H1 (cell line): Measurements from ENCODE around the gene HLF. TPM values are rescaled to one million over a fixed set of nuclear protein-coding genes. Genes with fewer than 3 reads are reported as not detected.

Source experiments
- CHD2 ChIP-seq: IDR thresholded peaks from 2 replicates; pipeline ENCODE4 v1.6.1; 2012; ENCODE audit warnings: low read length, improper control_type of control experiment
- GABPA ChIP-seq: IDR thresholded peaks from 2 replicates; pipeline ENCODE4 v1.6.1; 2011; ENCODE audit warnings: mild to moderate bottlenecking, low read length, moderate library complexity, borderline replicate concordance; ENCODE audit not compliant: insufficient read depth
- RXRA ChIP-seq: IDR thresholded peaks from 2 replicates; pipeline ENCODE4 v1.6.1; 2011; ENCODE audit warnings: low read depth, mild to moderate bottlenecking, low read length, moderate library complexity; ENCODE audit not compliant: insufficient read depth
- SIX5 ChIP-seq: IDR thresholded peaks from 2 replicates; pipeline ENCODE4 v1.6.1; 2011; ENCODE audit warnings: mild to moderate bottlenecking, low read depth, low read length
- SP4 ChIP-seq: IDR thresholded peaks from 2 replicates; pipeline ENCODE4 v1.6.1; 2012; ENCODE audit warnings: low read length, inconsistent platforms
- TAF1 ChIP-seq: IDR thresholded peaks from 2 replicates; pipeline ENCODE4 v1.6.1; 2011; ENCODE audit warnings: mild to moderate bottlenecking, low read depth, low read length
- polyA plus RNA-seq, 7 experiments: library from polyadenylated mRNA; depleted of rRNA in 3 of 7; stranded (reverse) in 5 of 7; unstranded in 2 of 7; fragments of >200 nt in 5 of 7; fragments of 200-250 nt in 2 of 7; gene quantifications; 1 replicate in 5 of 7; 2 replicates in 1 of 7; 4 replicates in 1 of 7; pipeline versions ENCODE4 v1.2.1 to v1.2.3, GENCODE V29; 2011 to 2013; ENCODE audit warnings: missing spikeins in 2 of 7, mixed read lengths in 2 of 7
- total RNA-seq: library from RNA; stranded (reverse); fragmentation: NEBNext Ultra II Directional; extraction: Animal tissue kit (Norgen Biotek cat#: 25700); gene quantifications from 2 replicates; pipeline ENCODE4 v1.2.1, GENCODE V29; 2021

The HLF gene
- total and polyA plus RNA-seq, 2 of the 8 experiments (the other 6 are each of a cell fraction or from before 2014, with no cell fraction given), result 0.39 to 0.60 TPM

DNA sequence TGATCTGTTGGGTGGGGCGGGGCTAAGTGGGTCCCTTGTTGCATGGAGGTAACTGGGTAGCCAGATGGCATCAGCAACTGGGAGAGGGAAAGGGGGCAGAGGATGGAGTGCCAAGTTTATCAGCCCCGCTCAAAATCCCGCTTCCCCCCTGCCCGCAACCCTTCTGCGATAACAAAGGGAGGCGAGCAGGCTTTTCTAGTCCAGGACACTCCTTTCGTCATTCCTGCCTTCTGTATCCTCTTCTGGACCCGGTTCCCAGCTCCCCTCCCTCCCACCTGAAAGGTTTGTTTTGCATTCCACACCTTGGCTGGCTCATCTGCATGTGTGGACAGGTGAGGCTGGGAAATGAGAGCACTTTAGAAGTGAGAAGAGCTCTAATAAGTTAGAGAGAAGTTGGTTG lies 53.3 kb downstream of the HLF start (continued):
- no peak for TF ChIP-seq CHD2
- no peak for TF ChIP-seq SP4
- no peak for TF ChIP-seq GABPA
- no peak for TF ChIP-seq RXRA
- no peak for TF ChIP-seq SIX5
- TF ChIP-seq TAF1, result no peak
